ENCODE data around the gene TRIM14.
"Not testable (repeated sequence)": the region's sequence is repeated elsewhere in the genome, so short reads cannot be mapped to it uniquely, and the experiment has no call there.

TRIM14 gene

GRCh38 chr9:98127226-98127625 is 8.2 kb upstream of the TRIM14 start:
- H3K4me1 ChIP-seq (ENCODE audit: control insufficient read depth in 1 of 2, insufficient read depth in 1 of 2, low read depth in 1 of 2, low read length in 1 of 2) = peaks cover 18 to 32% of the 10 kb centered on the region in 2 experiments
- TF ChIP-seq, protein P1, sequence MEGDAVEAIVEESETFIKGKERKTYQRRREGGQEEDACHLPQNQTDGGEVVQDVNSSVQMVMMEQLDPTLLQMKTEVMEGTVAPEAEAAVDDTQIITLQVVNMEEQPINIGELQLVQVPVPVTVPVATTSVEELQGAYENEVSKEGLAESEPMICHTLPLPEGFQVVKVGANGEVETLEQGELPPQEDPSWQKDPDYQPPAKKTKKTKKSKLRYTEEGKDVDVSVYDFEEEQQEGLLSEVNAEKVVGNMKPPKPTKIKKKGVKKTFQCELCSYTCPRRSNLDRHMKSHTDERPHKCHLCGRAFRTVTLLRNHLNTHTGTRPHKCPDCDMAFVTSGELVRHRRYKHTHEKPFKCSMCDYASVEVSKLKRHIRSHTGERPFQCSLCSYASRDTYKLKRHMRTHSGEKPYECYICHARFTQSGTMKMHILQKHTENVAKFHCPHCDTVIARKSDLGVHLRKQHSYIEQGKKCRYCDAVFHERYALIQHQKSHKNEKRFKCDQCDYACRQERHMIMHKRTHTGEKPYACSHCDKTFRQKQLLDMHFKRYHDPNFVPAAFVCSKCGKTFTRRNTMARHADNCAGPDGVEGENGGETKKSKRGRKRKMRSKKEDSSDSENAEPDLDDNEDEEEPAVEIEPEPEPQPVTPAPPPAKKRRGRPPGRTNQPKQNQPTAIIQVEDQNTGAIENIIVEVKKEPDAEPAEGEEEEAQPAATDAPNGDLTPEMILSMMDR (IDR thresholded peaks at IDR 0.05) = no peak
- H3K27me3 ChIP-seq = no peaks in the 10 kb centered on the region
- no peaks in the 10 kb centered on the region for H3K9me3 ChIP-seq
- no peak overlapping the region for H3K4me3 ChIP-seq (ENCODE audit: low read depth in 1 of 2, low read length in 1 of 2)
- peak overlapping the region; percentile 51 for H3K27ac ChIP-seq
- peaks cover 66% of the 10 kb centered on the region for H3K36me3 ChIP-seq

DNA sequence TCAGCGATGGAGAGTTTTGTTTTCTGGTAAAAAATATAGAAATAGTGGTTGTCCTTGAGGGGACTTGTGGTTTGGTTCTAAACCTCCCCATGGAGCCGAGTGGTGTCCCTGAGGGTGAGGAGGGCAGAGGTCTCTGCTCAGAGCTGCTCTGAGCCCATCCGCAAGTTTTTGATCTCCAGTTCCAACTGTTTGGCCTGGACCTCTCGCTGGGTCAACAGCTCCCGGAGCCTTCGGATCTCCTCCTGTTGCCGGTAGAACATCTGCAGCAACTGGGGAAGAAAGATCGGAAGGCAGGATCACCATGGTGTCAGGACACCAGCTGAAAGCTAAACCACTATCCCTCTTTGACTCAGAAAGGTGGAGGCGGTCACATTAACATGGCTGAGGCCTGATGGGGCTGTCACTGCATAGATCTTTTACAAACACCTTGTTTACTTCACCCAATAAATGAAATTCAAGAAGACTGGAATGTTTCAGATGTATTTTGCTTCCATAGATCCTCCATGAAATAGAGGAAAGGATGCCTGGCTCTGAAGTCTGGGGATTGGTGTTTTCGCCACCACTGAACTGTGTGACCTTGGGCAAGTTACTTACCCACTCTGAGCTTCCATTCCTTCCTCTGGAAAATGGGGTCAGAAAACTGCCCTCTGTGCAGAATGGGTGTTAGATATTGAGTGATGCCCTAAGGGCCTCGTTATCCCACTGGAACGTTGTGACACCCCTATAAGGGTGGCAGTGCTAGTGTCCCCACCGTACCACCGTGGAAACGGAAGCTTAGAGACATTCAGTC is 5.8 kb upstream of the TRIM14 start:
- H3K27ac ChIP-seq = peak overlapping the region; percentile 31
- H3K27me3 ChIP-seq = no peaks in the 10 kb centered on the region
- H3K4me3 ChIP-seq (ENCODE audit: low read depth in 1 of 2, low read length in 1 of 2) = no peak overlapping the region
- peaks cover 40 to 47% of the 10 kb centered on the region in 2 experiments for H3K4me1 ChIP-seq (ENCODE audit: control insufficient read depth in 1 of 2, insufficient read depth in 1 of 2, low read depth in 1 of 2, low read length in 1 of 2)
- peaks cover 48% of the 10 kb centered on the region for H3K36me3 ChIP-seq
- no peaks in the 10 kb centered on the region for H3K9me3 ChIP-seq
- TF ChIP-seq, protein P1 (IDR thresholded peaks at IDR 0.05) = no peak

DNA sequence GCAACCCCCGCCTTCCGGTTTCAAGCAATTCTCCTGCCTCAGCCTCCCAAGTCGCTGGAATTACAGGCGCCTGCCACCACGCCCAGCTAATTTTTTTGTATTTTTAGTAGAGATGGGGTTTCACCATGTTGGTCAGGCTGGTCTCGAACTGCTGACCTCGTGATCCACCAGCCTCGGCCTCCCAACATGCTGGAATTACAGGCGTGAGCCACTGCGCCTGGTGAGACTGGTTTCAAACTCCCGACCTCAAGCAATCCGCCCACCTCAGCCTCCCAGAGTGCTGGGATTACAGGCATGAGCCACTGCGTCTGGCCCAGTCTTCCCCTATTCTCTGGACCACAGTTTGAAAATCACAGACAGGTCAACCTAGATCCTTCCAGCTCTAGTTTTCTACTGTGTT is 5.1 kb upstream of the TRIM14 start:
- Histone ChIP-seq H3K4me1 (ENCODE audit: control insufficient read depth in 1 of 2, insufficient read depth in 1 of 2, low read depth in 1 of 2, low read length in 1 of 2) (peaks cover 37 to 41% of the 10 kb centered on the region in 2 experiments), H3K27ac (peak overlapping the region; percentile 31), H3K36me3 (peaks cover 48% of the 10 kb centered on the region)
- H3K4me3 ChIP-seq (ENCODE audit: low read depth in 1 of 2, low read length in 1 of 2); H3K27me3 ChIP-seq; H3K9me3 ChIP-seq: not testable (repeated sequence)

DNA sequence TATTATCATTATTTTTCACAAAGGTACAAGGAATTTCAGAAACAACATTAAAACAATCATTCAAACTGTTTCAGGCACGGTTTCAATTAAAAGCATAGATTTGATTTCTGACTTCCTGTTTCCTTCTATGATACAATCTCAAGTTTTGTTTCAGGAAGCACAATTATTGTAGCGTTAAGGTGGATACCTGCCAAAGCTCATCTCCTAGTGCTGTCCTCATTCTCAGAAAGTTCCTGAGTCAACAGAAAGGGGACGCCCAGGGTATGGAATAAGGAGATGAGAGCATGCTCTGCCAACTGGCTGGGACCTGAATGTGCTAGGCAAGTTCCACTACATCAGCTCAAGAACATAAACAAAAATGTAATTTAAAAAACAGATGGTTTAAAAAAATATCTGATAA is 2.0 kb upstream of the TRIM14 start:
- H3K27me3 ChIP-seq = no peaks in the 10 kb centered on the region
- H3K9me3 ChIP-seq = no peaks in the 10 kb centered on the region
- peak overlapping the region in 1 of 2 experiments; percentile 98 for H3K4me3 ChIP-seq (ENCODE audit: low read depth in 1 of 2, low read length in 1 of 2)
- H3K36me3 ChIP-seq = peaks cover 24% of the 10 kb centered on the region
- TF ChIP-seq, protein P1 (IDR thresholded peaks at IDR 0.05) = no peak
- peaks cover 45 to 49% of the 10 kb centered on the region in 2 experiments for H3K4me1 ChIP-seq (ENCODE audit: control insufficient read depth in 1 of 2, insufficient read depth in 1 of 2, low read depth in 1 of 2, low read length in 1 of 2)
- H3K27ac ChIP-seq = peak overlapping the region; percentile 96

DNA sequence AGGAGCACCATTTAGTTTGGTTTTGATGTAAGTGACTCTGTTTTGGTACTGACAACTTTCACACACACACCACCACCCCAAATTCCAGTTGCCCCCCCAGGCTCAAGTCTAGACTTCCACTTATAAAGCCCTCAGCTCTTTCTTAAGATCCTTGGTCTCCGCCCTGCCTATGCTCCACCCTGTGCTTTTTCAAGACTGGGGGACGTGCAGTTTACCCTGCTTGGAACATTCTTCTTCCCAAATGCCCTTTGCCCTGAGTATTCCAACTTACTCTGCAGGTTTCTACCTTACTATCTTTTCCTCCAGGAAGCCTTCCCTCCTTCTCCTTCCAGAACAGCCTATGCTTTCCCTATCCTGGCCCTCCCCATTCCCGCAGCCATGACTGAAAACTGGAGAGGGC is 1.5 kb upstream of the TRIM14 start:
- TF ChIP-seq, protein P1 (IDR thresholded peaks at IDR 0.05) = no peak
- H3K9me3 ChIP-seq = no peaks in the 10 kb centered on the region
- peak overlapping the region; percentile 96 for H3K27ac ChIP-seq
- peak overlapping the region; percentile 76 to 98 for H3K4me3 ChIP-seq (ENCODE audit: low read depth in 1 of 2, low read length in 1 of 2)
- peaks cover 45 to 49% of the 10 kb centered on the region in 2 experiments for H3K4me1 ChIP-seq (ENCODE audit: control insufficient read depth in 1 of 2, insufficient read depth in 1 of 2, low read depth in 1 of 2, low read length in 1 of 2)
- no peaks in the 10 kb centered on the region for H3K27me3 ChIP-seq
- H3K36me3 ChIP-seq = peaks cover 20% of the 10 kb centered on the region

DNA sequence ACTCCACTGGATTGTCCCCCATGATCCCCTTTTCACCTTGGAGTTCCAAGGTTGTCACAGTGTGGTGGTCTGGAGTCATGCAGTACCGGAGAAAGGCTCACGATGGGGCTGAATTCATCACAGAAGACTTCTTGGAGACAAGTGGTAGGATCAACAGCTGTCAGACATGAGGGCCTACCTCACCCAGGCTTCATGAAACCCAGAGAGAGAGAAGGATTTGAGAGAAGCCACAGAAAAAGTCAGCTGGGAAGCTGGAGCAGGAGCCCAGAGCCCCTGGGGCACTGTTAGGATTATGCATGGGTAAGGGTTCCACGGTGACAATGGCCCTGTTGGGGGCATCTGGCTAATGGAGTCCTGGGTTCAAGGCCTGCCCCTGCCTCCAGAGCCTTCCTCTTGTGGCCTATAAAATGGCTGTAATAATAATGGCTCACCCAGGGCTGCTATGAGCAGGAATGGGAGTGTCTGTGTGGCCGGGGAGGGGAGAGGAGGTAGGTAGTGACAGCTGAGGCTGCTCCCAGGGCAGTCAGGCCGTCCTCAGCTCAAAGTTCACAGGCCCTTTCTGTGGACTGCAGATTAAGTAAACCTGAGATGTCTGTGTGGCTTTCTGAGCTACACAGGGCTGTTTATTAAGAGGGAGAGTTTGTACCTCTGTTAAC is 910 bp downstream of the TRIM14 start:
- TF ChIP-seq, protein P1 (IDR thresholded peaks at IDR 0.05) = no peak
- H3K27me3 ChIP-seq = no peaks in the 10 kb centered on the region
- peaks cover 45 to 56% of the 10 kb centered on the region in 2 experiments for H3K4me1 ChIP-seq (ENCODE audit: control insufficient read depth in 1 of 2, insufficient read depth in 1 of 2, low read depth in 1 of 2, low read length in 1 of 2)
- peaks cover 4% of the 10 kb centered on the region for H3K36me3 ChIP-seq
- no peaks in the 10 kb centered on the region for H3K9me3 ChIP-seq
- H3K27ac ChIP-seq = peak overlapping the region; percentile 96
- peak overlapping the region; percentile 76 to 98 for H3K4me3 ChIP-seq (ENCODE audit: low read depth in 1 of 2, low read length in 1 of 2)

GRCh38 chr9:98117097-98117496 is 1.9 kb downstream of the TRIM14 start:
- Histone ChIP-seq H3K27ac (peak overlapping the region; percentile 96), H3K4me1 (ENCODE audit: control insufficient read depth in 1 of 2, insufficient read depth in 1 of 2, low read depth in 1 of 2, low read length in 1 of 2) (peaks cover 49 to 57% of the 10 kb centered on the region in 2 experiments)
- not testable (repeated sequence) for H3K36me3 ChIP-seq; H3K4me3 ChIP-seq (ENCODE audit: low read depth in 1 of 2, low read length in 1 of 2); H3K27me3 ChIP-seq; H3K9me3 ChIP-seq

Data from neutrophil (primary cell).